Measurements from ENCODE around the gene CAMTA1.

CAMTA1 gene

GRCh38 chr1:7683521-7683920 is 898.3 kb downstream of the CAMTA1 start:
- Histone ChIP-seq H3K79me2 (ENCODE audit: insufficient read depth, low read length) (no peaks in the 10 kb centered on the region), H3K4me3 (ENCODE audit: low read depth in 1 of 2, low read length in 2 of 2) (no peak overlapping the region), H3K27me3 (ENCODE audit: insufficient read depth, low read length, poor library complexity) (peaks cover 7% of the 10 kb centered on the region), H3K9me3 (ENCODE audit: insufficient read depth, low read length, severe bottlenecking) (no peaks in the 10 kb centered on the region), H4K20me1 (ENCODE audit: insufficient read depth, low read length) (peaks cover 3% of the 10 kb centered on the region; the same call in 1 of the 2 replicates), H3K4me1 (ENCODE audit: insufficient read depth, low read length) (no peaks in the 10 kb centered on the region), H3K4me2 (ENCODE audit: insufficient read depth, low read length) (no peak overlapping the region), H3K9ac (ENCODE audit: low read depth, low read length) (no peak overlapping the region), H3K36me3 (ENCODE audit: insufficient read depth, low read length) (no peaks in the 10 kb centered on the region), H2AFZ (ENCODE audit: low read depth, low read length) (no peak overlapping the region), H3K27ac (ENCODE audit: low read length) (no peak overlapping the region)
- no peak for ATAC-seq (ENCODE audit: insufficient read depth, low read depth)
- no peak for DNase-seq
- TF ChIP-seq, protein P1, sequence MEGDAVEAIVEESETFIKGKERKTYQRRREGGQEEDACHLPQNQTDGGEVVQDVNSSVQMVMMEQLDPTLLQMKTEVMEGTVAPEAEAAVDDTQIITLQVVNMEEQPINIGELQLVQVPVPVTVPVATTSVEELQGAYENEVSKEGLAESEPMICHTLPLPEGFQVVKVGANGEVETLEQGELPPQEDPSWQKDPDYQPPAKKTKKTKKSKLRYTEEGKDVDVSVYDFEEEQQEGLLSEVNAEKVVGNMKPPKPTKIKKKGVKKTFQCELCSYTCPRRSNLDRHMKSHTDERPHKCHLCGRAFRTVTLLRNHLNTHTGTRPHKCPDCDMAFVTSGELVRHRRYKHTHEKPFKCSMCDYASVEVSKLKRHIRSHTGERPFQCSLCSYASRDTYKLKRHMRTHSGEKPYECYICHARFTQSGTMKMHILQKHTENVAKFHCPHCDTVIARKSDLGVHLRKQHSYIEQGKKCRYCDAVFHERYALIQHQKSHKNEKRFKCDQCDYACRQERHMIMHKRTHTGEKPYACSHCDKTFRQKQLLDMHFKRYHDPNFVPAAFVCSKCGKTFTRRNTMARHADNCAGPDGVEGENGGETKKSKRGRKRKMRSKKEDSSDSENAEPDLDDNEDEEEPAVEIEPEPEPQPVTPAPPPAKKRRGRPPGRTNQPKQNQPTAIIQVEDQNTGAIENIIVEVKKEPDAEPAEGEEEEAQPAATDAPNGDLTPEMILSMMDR (IDR thresholded peaks at IDR 0.05; ENCODE audit: borderline replicate concordance, extremely low read depth, low read length, poor library complexity, severe bottlenecking) = no peak
- no peak for TF ChIP-seq EZH2 (IDR thresholded peaks at IDR 0.05; ENCODE audit: borderline replicate concordance, low read depth, low read length, severe bottlenecking)

GRCh38 chr1:7684132-7684531 is 898.9 kb downstream of the CAMTA1 start:
- no peak overlapping the region for H3K27ac ChIP-seq (ENCODE audit: low read length)
- no peak overlapping the region for H3K9ac ChIP-seq (ENCODE audit: low read depth, low read length)
- no peak overlapping the region for H3K4me2 ChIP-seq (ENCODE audit: insufficient read depth, low read length)
- no peaks in the 10 kb centered on the region for H3K36me3 ChIP-seq (ENCODE audit: insufficient read depth, low read length)
- H3K4me3 ChIP-seq (ENCODE audit: low read depth in 1 of 2, low read length in 2 of 2) = no peak overlapping the region
- peaks cover 7% of the 10 kb centered on the region for H3K27me3 ChIP-seq (ENCODE audit: insufficient read depth, low read length, poor library complexity)
- H2AFZ ChIP-seq (ENCODE audit: low read depth, low read length) = no peak overlapping the region
- no peaks in the 10 kb centered on the region for H3K9me3 ChIP-seq (ENCODE audit: insufficient read depth, low read length, severe bottlenecking)
- TF ChIP-seq, protein P1 (IDR thresholded peaks at IDR 0.05; ENCODE audit: borderline replicate concordance, extremely low read depth, low read length, poor library complexity, severe bottlenecking) = no peak
- TF ChIP-seq EZH2 (IDR thresholded peaks at IDR 0.05; ENCODE audit: borderline replicate concordance, low read depth, low read length, severe bottlenecking) = no peak
- H3K79me2 ChIP-seq (ENCODE audit: insufficient read depth, low read length) = no peaks in the 10 kb centered on the region
- no peaks in the 10 kb centered on the region for H3K4me1 ChIP-seq (ENCODE audit: insufficient read depth, low read length)
- H4K20me1 ChIP-seq (ENCODE audit: insufficient read depth, low read length) = peaks cover 3% of the 10 kb centered on the region; the same call in 1 of the 2 replicates
- ATAC-seq (ENCODE audit: insufficient read depth, low read depth) = no peak
- DNase-seq = no peak

DNA sequence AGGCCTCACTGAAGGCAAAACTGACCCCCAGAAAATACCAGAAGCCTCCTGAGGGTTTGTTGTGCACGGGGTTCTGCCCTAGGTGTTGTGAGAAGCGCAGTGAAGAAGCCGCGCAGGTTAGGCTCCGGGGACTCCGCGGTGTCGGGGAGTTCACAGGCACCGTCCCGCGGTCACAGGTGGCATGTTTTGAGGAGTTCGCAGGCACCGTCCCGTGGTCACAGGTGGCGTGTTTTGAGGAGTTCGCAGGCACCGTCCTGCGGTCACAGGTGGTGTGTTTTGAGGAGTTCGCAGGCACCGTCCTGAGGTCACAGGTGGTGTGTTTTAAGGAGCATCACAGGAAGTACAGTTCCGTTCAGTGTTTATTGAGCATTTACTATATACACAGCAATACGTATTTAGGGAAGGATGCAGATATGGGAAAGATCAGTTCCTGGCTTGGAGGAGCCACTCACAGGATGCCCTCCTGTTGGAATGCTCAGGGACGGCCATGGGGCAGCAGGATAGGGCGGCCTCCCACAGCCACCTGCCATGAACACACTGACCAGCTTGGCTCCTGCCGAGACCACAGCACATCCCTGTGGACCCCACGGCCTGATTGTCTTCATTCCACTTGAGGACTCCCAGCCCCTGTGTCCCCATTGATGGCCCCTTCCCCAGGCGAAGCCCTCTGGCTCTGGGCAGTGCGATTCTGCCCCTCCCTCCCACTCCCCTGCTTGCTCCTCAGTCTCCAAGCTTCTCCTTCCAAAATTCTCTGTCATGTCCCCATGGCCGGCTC is 899.8 kb downstream of the CAMTA1 start:
- Histone ChIP-seq H2AFZ (ENCODE audit: low read depth, low read length) (no peak overlapping the region), H3K4me1 (ENCODE audit: insufficient read depth, low read length) (no peaks in the 10 kb centered on the region), H3K9ac (ENCODE audit: low read depth, low read length) (no peak overlapping the region)

GRCh38 chr1:7686301-7686850 is 901.1 kb downstream of the CAMTA1 start:
- H3K4me3 ChIP-seq (ENCODE audit: low read depth in 1 of 2, low read length in 2 of 2) = no peak overlapping the region
- H3K4me2 ChIP-seq (ENCODE audit: insufficient read depth, low read length) = no peak overlapping the region
- no peaks in the 10 kb centered on the region for H3K36me3 ChIP-seq (ENCODE audit: insufficient read depth, low read length)
- no peak overlapping the region for H2AFZ ChIP-seq (ENCODE audit: low read depth, low read length)
- H3K9ac ChIP-seq (ENCODE audit: low read depth, low read length) = no peak overlapping the region
- H3K79me2 ChIP-seq (ENCODE audit: insufficient read depth, low read length) = no peaks in the 10 kb centered on the region
- TF ChIP-seq, protein P1 (IDR thresholded peaks at IDR 0.05; ENCODE audit: borderline replicate concordance, extremely low read depth, low read length, poor library complexity, severe bottlenecking) = no peak
- no peak for TF ChIP-seq EZH2 (IDR thresholded peaks at IDR 0.05; ENCODE audit: borderline replicate concordance, low read depth, low read length, severe bottlenecking)
- H4K20me1 ChIP-seq (ENCODE audit: insufficient read depth, low read length) = peaks cover 3% of the 10 kb centered on the region; the same call in 1 of the 2 replicates
- no peak for ATAC-seq (ENCODE audit: insufficient read depth, low read depth)
- no peak overlapping the region for H3K27ac ChIP-seq (ENCODE audit: low read length)
- DNase-seq = no peak
- no peaks in the 10 kb centered on the region for H3K9me3 ChIP-seq (ENCODE audit: insufficient read depth, low read length, severe bottlenecking)
- H3K4me1 ChIP-seq (ENCODE audit: insufficient read depth, low read length) = no peaks in the 10 kb centered on the region
- peaks cover 5% of the 10 kb centered on the region for H3K27me3 ChIP-seq (ENCODE audit: insufficient read depth, low read length, poor library complexity)

More for the DNA sequence above, 899.8 kb downstream of the CAMTA1 start:
- H3K27me3 ChIP-seq (ENCODE audit: insufficient read depth, low read length, poor library complexity) = peaks cover 7% of the 10 kb centered on the region
- H3K4me2 ChIP-seq (ENCODE audit: insufficient read depth, low read length) = no peak overlapping the region
- TF ChIP-seq EZH2 (IDR thresholded peaks at IDR 0.05; ENCODE audit: borderline replicate concordance, low read depth, low read length, severe bottlenecking) = no peak
- H3K27ac ChIP-seq (ENCODE audit: low read length) = no peak overlapping the region
- no peaks in the 10 kb centered on the region for H3K36me3 ChIP-seq (ENCODE audit: insufficient read depth, low read length)
- no peaks in the 10 kb centered on the region for H3K79me2 ChIP-seq (ENCODE audit: insufficient read depth, low read length)
- ATAC-seq (ENCODE audit: insufficient read depth, low read depth) (no peak), DNase-seq (no peak)
- H3K4me3 ChIP-seq (ENCODE audit: low read depth in 1 of 2, low read length in 2 of 2) = no peak overlapping the region
- peaks cover 3% of the 10 kb centered on the region; the same call in 1 of the 2 replicates for H4K20me1 ChIP-seq (ENCODE audit: insufficient read depth, low read length)
- no peaks in the 10 kb centered on the region for H3K9me3 ChIP-seq (ENCODE audit: insufficient read depth, low read length, severe bottlenecking)

Measured in DND-41 (cell line).